ENCODE measurements around the gene IRAG1.

IRAG1 gene, protein sequence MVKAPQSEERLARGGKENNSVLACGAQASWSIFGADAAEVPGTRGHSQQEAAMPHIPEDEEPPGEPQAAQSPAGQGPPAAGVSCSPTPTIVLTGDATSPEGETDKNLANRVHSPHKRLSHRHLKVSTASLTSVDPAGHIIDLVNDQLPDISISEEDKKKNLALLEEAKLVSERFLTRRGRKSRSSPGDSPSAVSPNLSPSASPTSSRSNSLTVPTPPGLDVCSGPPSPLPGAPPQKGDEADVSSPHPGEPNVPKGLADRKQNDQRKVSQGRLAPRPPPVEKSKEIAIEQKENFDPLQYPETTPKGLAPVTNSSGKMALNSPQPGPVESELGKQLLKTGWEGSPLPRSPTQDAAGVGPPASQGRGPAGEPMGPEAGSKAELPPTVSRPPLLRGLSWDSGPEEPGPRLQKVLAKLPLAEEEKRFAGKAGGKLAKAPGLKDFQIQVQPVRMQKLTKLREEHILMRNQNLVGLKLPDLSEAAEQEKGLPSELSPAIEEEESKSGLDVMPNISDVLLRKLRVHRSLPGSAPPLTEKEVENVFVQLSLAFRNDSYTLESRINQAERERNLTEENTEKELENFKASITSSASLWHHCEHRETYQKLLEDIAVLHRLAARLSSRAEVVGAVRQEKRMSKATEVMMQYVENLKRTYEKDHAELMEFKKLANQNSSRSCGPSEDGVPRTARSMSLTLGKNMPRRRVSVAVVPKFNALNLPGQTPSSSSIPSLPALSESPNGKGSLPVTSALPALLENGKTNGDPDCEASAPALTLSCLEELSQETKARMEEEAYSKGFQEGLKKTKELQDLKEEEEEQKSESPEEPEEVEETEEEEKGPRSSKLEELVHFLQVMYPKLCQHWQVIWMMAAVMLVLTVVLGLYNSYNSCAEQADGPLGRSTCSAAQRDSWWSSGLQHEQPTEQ

GRCh38 chr11:10693509-10694081 lies at the start of gene IRAG1:
Gene IRAG1 (minus strand): TSS chr11:10693755. CDS start chr11:10693602, 153 bp downstream.
- H3K4me3 ChIP-seq (ENCODE audit: low read depth, low read length), result no peak within 1 kb of the TSS

DNA sequence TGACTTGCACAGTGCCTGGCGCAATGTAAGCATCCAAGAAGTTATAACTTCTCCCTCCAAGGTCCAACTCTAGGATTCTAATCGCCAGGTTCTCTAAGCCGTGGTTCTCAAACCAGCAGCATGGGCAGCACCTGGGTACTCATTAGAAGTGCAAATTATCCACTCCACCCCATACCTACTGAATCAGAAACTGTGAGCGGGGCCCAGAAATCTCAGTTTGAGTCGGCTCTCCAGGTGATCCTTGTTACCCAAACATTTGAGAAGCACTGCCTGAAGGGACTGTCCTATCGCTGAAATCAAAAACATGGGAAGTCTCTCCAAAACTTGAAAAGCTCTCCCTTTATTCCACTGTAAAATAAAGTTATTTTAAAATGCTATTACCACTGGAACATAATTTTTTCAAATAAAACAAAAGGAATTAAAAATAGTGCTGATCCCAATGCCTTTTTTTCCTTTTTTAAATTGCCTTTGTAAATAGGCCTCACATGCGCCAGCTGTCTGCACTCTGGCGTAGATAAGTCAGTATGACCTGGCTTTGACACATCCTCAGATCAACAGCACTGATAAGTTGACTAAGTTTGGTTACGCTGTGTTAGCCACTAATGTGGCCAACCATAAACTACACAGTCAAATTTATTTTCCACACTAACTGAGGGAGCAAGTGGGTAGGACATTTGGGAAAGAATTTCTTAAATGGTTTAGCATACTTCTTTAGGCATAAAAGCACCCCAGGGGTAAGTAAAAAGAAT lies 49.1 kb upstream of the IRAG1 start:
- no peak overlapping the region for H3K4me3 ChIP-seq (ENCODE audit: low read depth, low read length)

GRCh38 chr11:10735481-10736475 lies 42.2 kb upstream of the IRAG1 start:
- no peak overlapping the region for H3K4me3 ChIP-seq (ENCODE audit: low read depth, low read length)

DNA sequence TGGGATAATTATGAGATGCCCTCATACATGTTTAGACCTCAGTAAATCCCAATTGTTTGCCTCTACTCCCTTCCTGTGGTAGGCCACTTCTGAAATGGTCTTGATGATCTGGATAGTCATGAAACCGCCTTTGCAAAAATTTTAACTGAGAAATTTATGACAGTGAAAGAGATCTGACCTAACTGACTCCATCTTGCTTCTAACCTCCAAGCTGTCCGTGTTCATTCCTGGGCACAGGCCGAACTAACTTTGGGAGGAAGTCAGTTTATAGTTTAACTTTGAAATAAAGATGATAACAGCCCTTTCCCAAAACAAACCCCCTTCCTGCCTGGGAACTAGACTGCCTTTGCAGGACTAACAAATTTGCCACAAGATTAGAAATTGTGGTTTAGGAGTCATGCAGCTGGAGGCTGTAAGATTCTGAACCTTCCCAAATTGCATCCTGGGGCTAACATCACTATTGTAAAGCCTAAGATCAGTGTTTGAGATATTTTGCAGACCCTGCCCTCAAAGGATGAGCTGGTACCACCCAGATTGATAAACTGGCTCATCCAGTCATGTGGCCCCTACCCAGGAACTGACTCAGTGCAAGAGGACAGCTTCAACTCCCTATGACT lies 37.6 kb upstream of the IRAG1 start:
- H3K4me3 ChIP-seq (ENCODE audit: low read depth, low read length), result no peak overlapping the region

GRCh38 chr11:10730151-10730550 lies 36.6 kb upstream of the IRAG1 start:
- no peak overlapping the region for H3K4me3 ChIP-seq (ENCODE audit: low read depth, low read length)

GRCh38 chr11:10728789-10729472 lies 35.4 kb upstream of the IRAG1 start:
- H3K4me3 ChIP-seq (ENCODE audit: low read depth, low read length), result peak overlapping the region; percentile 59

- H3K4me3 ChIP-seq (ENCODE audit: low read depth, low read length), result no peak overlapping the region
Observed at GRCh38 chr11:10728154-10728553, 34.6 kb upstream of the IRAG1 start.

DNA sequence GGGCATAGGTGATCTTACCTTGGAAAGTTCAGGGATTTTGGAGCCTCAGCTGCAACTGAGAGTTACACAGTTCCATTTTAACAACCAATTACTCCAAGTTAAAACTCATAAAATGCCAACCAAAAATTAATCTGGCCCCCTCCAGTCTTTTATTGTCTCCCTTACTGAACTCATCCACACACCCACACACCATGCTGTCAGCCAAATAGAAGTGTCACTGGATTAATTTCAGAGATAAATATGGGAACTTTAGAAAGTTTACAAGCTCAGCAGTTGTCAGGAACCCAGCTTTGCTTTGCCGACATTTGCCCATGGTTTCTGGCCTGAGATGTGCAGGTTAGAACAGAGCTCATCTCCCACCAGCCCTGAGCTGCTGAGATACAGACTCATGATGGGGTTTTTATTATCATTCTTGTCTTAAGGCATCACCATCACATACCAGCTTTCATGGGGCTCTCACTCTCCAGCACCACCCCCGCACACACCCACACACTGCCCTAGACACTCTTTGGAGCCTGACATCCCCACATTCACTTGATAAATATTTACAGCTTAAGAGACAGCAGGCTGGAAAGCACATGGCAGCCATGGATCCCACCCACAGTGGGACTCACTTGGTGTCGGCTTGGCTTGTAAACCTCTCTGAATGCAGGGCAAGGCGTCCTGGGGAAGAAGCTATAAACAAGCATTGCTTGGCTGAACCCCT lies 33.7 kb upstream of the IRAG1 start:
- H3K4me3 ChIP-seq (ENCODE audit: low read depth, low read length), result no peak overlapping the region

DNA sequence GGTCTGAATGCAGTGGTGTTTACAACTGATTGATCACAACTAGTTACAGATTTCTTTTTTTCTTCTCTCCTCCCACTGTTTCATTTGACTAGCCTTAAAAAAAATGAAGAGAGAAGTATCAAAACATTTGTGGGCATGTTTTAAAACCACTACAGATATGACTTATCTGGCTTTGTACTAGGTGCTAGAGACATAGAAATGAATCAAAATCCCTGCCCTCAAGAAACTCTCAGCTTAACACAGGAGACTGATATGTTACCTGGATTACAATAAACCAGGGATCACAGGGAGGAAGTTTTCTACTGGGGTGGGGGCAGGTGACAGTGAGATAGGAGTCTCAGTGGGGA lies 32.3 kb upstream of the IRAG1 start:
- H3K4me3 ChIP-seq (ENCODE audit: low read depth, low read length), result no peak overlapping the region

DNA sequence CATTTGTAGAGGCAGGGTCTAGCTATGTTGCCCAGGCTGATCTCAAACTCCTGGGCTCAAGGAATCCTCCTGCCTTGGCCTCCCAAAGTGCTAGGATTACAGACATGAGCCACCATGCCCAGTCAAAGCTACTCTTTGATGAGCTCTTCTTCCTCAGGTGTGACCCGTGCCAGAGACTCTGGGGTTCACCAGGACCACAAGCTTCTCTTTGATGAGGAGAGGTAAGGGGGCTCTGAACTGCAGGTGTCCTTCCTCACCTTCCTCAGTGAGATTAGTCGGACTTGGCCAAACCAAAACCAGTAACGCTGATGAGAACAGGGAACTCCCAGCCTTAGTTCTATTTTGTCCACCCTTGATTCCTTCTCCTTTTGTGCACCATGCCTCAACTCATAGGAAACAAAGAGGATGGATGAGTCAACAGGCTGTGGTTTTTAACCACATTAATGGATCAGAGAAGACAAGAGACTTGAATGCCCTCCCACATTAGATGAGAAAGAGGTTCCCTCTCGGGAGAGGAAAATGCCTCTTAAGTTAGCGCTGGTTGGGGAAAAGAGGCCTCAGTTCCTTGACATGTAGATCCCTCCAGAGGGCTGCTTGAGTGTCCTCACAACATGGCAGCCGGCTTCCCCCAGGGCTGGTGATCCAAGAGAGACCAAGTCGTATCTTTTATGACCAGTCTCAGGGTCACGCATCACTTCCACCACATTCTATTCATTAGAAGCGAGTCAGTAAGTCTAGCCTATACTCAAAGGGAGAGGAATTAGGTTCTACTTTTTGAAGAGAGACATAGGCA lies 31.8 kb upstream of the IRAG1 start:
- H3K4me3 ChIP-seq (ENCODE audit: low read depth, low read length), result no peak overlapping the region

- H3K4me3 ChIP-seq (ENCODE audit: low read depth, low read length), result no peak overlapping the region
Observed at GRCh38 chr11:10722307-10722706, 28.8 kb upstream of the IRAG1 start.

DNA sequence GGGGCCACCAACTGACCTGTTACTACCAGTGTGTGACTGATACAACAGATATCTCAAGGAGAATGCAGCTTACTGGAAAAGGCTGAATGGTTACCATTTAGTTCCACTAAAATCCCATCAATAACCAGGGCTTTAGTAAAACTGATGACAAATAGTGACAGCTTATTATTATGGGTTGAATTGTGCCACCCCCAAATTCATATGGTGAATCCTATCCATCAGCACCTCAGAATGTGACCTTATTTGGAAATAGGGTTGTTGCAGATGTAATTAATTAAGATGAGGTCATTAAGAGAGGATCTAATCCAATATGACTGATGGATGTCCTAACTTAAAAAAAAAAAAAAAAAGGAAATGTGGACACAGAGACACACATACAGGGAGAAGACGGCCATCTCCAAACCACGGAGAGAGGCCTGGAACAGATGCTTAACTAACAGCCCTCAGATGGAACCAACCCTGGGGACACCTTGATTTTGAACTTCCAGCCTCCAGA lies 27.4 kb upstream of the IRAG1 start:
- no peak overlapping the region for H3K4me3 ChIP-seq (ENCODE audit: low read depth, low read length)

- no peak overlapping the region for H3K4me3 ChIP-seq (ENCODE audit: low read depth, low read length)
Observed at GRCh38 chr11:10719616-10720015, 26.1 kb upstream of the IRAG1 start.

- H3K4me3 ChIP-seq (ENCODE audit: low read depth, low read length), result no peak overlapping the region
Observed at GRCh38 chr11:10716543-10717259, 23.1 kb upstream of the IRAG1 start.

DNA sequence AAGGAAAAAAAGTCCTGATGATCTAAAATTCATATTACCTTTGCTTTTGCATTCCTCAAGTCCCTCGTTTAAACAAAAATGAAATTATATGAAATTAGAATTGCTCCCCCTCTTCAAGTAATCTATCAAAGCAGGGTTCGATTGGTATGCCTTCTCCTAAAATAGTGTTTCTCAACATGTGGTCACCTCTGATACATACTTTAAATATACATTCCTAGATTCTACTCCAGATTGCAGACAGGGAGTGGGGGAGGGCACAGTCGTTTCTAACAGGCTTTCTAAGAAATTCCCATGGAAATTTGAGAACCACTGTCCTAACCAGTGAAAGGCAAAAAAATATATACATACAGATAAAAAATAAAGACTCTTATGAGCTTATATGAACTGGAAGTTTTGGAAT lies 22.6 kb upstream of the IRAG1 start:
- H3K4me3 ChIP-seq (ENCODE audit: low read depth, low read length), result no peak overlapping the region

GRCh38 chr11:10715571-10715970 lies 22.0 kb upstream of the IRAG1 start:
- H3K4me3 ChIP-seq (ENCODE audit: low read depth, low read length), result no peak overlapping the region

Data from iPS-11a (cell line).